Fibroblast of lung (primary cell): ENCODE data around the gene BRCA2.

ENCODE experiments used
- CTCF ChIP-seq, 2 donors: IDR thresholded peaks in 1 of 2; conservative IDR thresholded peaks in 1 of 2; 1 replicate in 1 of 2; 2 replicates in 1 of 2; pipeline ENCODE4 v1.5.1; 2011 to 2012; ENCODE audit warnings: low read length in 2 of 2, control low read depth in 1 of 2, inconsistent platforms in 1 of 2, low read depth in 1 of 2, mild to moderate bottlenecking in 1 of 2
- EZH2 ChIP-seq: IDR thresholded peaks from 2 replicates; pipeline ENCODE4 v1.5.1; 2012; ENCODE audit warnings: low read length, control low read depth, mild to moderate bottlenecking; ENCODE audit errors: missing control alignments

GRCh38 chr13:32362574-32362973 lies 47.3 kb downstream of the BRCA2 start:
- TF ChIP-seq CTCF (conservative IDR thresholded peaks at IDR 0.05 in 1 of 2, IDR thresholded peaks at IDR 0.05 in 1 of 2; ENCODE audit: low read depth in 1 of 2, low read length in 2 of 2), result no peak
- TF ChIP-seq EZH2, result no peak
